ENCODE results near the gene ADCY7.

- TF ChIP-seq ETV5 (CRISPR knock-in tag; IDR thresholded peaks at IDR 0.05; ENCODE audit: low read depth) = no peak
- no peak for TF ChIP-seq EZH2 (IDR thresholded peaks at IDR 0.05; ENCODE audit: borderline replicate concordance, low read depth, low read length)
- TF ChIP-seq ETV6 (IDR thresholded peaks at IDR 0.05; ENCODE audit: borderline replicate concordance in 1 of 2, low read depth in 2 of 2, low read length in 1 of 2) = no peak
- TF ChIP-seq ETV6 (CRISPR knock-in tag; IDR thresholded peaks at IDR 0.05; ENCODE audit: borderline replicate concordance) = no peak
- TF ChIP-seq ZNF143 (CRISPR knock-in tag; IDR thresholded peaks at IDR 0.05) = no peak
- TF ChIP-seq CTCF (IDR thresholded peaks at IDR 0.05 in 2 of 3, conservative IDR thresholded peaks at IDR 0.05 in 1 of 3; ENCODE audit: insufficient read depth in 2 of 3, low read depth in 1 of 3, low read length in 3 of 3) = no peak
- TF ChIP-seq ZNF121 (CRISPR knock-in tag; conservative IDR thresholded peaks at IDR 0.05) = no peak
- no peak for TF ChIP-seq USF2 (CRISPR knock-in tag; IDR thresholded peaks at IDR 0.05)
- TF ChIP-seq THRA (IDR thresholded peaks at IDR 0.05) = no peak
- TF ChIP-seq POLR2AphosphoS5 (IDR thresholded peaks at IDR 0.05; ENCODE audit: control insufficient read depth, insufficient read depth, low read depth, low read length) = no peak
- no peak for TF ChIP-seq NR3C1 (CRISPR knock-in tag; IDR thresholded peaks at IDR 0.05)
- TF ChIP-seq EP300 (IDR thresholded peaks at IDR 0.05; ENCODE audit: low read length) = no peak
- no peak for TF ChIP-seq ZNF398 (CRISPR knock-in tag; IDR thresholded peaks at IDR 0.05)
- no peak for TF ChIP-seq HDGF (IDR thresholded peaks at IDR 0.05)
- TF ChIP-seq, protein P1, sequence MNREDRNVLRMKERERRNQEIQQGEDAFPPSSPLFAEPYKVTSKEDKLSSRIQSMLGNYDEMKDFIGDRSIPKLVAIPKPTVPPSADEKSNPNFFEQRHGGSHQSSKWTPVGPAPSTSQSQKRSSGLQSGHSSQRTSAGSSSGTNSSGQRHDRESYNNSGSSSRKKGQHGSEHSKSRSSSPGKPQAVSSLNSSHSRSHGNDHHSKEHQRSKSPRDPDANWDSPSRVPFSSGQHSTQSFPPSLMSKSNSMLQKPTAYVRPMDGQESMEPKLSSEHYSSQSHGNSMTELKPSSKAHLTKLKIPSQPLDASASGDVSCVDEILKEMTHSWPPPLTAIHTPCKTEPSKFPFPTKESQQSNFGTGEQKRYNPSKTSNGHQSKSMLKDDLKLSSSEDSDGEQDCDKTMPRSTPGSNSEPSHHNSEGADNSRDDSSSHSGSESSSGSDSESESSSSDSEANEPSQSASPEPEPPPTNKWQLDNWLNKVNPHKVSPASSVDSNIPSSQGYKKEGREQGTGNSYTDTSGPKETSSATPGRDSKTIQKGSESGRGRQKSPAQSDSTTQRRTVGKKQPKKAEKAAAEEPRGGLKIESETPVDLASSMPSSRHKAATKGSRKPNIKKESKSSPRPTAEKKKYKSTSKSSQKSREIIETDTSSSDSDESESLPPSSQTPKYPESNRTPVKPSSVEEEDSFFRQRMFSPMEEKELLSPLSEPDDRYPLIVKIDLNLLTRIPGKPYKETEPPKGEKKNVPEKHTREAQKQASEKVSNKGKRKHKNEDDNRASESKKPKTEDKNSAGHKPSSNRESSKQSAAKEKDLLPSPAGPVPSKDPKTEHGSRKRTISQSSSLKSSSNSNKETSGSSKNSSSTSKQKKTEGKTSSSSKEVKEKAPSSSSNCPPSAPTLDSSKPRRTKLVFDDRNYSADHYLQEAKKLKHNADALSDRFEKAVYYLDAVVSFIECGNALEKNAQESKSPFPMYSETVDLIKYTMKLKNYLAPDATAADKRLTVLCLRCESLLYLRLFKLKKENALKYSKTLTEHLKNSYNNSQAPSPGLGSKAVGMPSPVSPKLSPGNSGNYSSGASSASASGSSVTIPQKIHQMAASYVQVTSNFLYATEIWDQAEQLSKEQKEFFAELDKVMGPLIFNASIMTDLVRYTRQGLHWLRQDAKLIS (CRISPR knock-in tag; IDR thresholded peaks at IDR 0.05) = no peak
Observed at GRCh38 chr16:50288026-50288425, 21.7 kb downstream of the ADCY7 start.
